ENCODE data around the gene SDF2L1.
A peak's percentile ranks its signal among the peaks of the same experiment; 100 is the strongest.
"Not testable (repeated sequence)": the region's sequence is repeated elsewhere in the genome, so short reads cannot be mapped to it uniquely, and the experiment has no call there.

SDF2L1 gene

DNA sequence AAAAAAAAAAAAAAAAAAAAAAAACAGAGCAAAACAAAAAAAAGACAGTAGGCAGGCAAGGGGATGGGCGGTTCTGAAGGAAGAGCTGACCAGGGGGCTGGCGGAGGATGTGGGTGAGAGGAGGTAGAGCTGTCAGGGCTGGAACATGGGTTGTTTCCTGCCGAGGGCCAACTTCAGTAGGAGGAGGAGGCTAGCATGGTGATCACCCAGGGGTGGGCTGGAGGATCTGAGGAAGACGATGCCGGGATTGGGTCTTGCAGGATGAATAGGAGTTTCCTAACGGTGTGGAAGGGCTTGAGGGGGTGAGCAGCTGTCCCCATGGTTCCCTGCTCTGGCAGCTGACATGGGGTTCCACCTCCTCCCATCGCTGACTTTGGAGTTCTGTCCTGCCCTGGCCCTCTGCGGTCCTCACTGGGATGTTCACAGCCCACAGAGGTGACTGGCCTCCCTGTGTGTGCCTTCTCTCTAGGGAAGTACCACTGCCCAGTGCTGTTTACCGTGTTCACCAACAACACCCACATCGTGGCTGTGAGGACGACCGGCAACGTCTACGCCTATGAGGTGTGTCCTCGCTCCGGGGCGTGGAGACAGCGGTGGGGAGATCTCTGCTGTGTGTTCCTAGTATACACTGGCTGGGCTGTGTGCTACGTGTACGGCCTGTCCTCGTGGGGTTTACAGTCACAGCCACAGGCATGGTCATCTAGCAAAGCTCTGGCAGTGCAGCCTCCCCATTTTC is 38.9 kb downstream of the SDF2L1 start:
- in situ Hi-C loops (cut with HindIII; ENCODE audit: low pct_ligation_motif_present, low pct_unique_long_range_greater_than_20kb, low sequenced_read_pairs): no loop called here
- no peak for DNase-seq

DNA sequence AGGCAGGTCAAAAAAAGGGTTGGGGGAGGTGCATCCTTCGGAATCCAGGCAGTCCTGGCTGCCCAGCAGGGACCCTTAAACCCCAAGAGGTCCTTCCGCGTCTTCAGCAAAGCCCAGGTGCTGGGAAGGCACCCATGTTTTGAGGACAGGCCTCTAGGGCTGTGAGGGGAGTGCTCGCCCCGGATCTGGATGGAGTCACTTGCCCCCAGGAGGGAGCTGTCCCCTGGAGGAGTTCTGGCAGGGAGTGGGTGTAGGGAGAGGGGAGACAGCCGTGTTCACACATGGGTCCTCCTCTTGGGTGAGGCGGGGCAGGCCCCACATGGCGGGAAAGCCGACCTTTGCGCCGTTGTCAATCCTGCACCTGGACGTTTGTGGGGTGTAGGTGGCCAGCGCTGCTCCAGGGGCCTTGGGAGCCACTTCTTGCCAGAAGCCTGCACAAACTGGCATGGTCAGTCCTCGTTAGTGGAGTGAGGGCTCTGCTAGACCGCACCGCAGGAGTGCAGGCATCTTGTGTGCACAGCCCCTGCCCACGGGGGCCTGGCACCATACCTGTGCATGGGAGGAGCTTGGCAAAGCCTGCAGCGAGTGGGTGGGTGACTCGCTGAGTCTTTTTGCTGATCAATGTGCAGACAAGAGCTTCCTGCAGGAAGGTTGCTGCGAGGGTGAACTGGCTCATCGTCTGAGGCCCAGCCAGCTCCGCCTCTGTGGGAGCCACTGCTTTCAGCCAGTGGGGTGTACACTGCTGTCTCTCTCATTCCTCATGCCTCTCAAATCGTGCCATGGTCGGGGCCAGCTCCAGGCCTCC is 39.7 kb downstream of the SDF2L1 start:
- in situ Hi-C loops (cut with HindIII; ENCODE audit: low pct_ligation_motif_present, low pct_unique_long_range_greater_than_20kb, low sequenced_read_pairs): no loop called here
- no peak for DNase-seq

DNA sequence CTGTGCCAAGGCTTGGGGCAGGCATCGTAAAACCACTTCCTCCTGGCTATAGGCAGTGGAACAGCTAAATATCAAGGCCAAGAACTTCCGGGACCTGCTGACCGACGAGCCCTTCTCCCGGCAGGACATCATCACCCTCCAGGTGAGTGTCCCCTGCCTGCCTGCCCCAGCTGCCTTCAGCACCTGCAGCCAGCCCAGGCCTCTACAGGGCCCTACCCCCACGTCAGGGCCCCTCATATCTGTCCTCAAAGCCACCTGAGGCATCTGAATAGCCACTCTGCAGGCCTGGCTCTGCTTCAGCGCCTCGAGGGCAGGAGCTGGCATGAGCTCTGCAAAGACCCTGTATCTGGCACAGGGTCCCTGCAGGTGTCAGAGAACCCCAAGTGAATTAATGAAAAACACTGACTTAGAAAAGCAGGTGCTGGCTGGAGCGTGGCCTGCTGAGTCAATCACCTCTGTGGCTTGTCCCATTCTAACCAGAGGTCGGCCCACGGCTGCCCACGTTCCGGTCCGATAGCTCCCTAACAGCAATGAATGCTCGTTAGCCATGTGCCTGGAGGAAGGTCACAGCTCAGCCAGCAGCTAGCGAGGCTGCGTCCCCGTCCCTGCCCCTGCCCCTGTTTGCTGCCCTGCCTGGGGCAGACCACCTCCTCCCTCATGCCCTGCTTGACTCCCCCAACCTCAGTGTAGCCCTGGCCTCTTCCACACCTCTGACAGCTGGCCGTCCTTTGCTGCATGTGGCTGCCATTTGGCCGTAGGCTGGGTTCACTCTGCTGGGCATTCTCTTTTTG is 40.5 kb downstream of the SDF2L1 start:
- in situ Hi-C loops (cut with HindIII; ENCODE audit: low pct_ligation_motif_present, low pct_unique_long_range_greater_than_20kb, low sequenced_read_pairs): no loop called here
- DNase-seq: peak; percentile 51

DNA sequence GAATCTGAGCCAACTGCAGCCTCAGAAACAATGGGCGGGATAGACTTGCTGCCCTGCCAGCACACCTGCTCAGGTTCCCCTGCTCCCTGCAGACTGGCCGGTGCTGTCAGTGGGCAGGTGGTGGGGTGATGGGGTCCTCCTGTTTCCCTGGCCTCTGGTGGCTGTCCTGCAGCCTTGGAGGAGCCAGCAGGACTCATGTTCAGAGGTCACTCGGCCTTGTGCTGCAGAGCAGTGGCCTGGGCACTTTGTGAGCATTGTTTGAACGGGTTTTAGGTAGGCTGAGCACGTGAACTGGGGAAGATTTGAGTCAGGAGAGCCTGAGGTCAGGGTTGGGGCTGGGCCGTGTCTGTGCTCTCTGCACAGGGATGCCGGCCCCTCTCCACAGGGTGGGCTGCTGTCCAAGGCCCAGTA is 41.3 kb downstream of the SDF2L1 start:
- DNase-seq: no peak
- in situ Hi-C loops (cut with HindIII; ENCODE audit: low pct_ligation_motif_present, low pct_unique_long_range_greater_than_20kb, low sequenced_read_pairs): no loop called here

DNA sequence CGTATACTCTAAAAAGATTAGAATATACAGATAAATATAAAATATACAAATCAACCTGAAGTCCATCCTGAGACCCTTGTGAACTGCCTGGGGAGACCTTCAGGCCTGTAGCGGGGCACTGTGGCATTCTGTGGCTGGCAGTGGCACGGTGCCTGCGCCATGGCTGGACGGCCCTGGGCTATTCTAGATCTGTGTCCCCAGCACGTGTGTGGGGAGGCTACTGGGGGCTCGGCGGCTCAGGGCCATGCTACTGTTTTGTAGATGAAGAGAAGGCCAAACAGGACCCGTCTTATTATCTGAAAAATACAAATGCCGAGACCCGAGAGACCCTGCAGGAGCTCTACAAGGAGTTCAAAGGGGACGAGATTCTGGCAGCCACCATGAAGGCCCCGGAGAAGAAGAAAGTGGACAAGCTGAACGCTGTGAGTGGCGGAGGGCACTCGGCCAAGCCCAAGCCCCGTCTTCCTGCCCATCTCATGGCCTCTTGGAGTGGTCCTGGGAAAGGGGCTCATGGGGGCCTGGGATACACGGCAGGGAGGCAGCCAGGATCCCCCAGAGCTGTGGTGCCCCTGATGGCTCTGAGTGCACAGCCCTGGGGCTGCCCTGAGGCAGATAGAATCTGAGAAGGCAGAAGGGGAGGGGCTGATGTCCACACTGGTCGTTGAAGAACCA is 42.5 kb downstream of the SDF2L1 start:
- in situ Hi-C loops (cut with HindIII; ENCODE audit: low pct_ligation_motif_present, low pct_unique_long_range_greater_than_20kb, low sequenced_read_pairs): no loop called here

DNA sequence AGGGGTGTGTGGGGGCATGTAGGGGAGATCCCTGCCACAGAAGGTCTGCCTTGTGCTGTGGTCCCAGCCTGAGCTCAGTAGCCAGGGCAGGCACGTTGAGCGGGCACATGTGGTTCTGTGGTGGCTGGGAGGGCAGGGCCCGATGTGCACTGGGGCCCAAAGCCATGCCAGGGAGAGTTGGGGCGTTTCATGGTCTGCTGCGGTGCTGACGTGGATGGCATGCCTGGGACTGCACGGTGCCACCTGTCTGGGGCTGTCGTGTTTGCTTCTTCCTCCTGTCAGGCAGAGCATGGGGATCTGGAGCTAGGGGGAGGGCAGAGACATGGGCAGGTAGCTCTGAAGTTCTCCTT is 43.0 kb downstream of the SDF2L1 start:
- in situ Hi-C loops (cut with HindIII; ENCODE audit: low pct_ligation_motif_present, low pct_unique_long_range_greater_than_20kb, low sequenced_read_pairs): no loop called here
- no peak for DNase-seq

More for the DNA sequence above, 42.5 kb downstream of the SDF2L1 start:
- DNase-seq: no peak

DNA sequence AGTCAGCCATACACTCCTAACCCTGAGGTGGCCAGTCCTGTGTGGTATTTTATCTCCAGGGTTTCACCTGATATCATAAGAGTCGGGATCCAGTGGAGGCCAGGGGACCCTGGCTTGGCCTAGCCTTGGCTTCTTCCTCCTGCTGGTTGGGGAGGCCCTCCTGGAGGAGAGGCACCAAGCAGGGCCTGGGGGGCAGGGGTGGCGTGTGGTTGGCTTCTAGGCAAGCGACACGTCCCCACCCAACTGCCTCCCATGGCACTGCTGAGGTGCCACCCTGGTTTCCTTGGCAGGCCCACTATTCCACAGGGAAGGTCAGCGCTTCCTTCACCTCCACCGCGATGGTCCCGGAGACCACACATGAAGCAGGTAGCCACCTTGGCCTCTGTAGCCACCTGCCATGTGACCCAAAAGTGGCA is 44.1 kb downstream of the SDF2L1 start:
- no peak for DNase-seq
- in situ Hi-C loops (cut with HindIII; ENCODE audit: low pct_ligation_motif_present, low pct_unique_long_range_greater_than_20kb, low sequenced_read_pairs): no loop called here

DNA sequence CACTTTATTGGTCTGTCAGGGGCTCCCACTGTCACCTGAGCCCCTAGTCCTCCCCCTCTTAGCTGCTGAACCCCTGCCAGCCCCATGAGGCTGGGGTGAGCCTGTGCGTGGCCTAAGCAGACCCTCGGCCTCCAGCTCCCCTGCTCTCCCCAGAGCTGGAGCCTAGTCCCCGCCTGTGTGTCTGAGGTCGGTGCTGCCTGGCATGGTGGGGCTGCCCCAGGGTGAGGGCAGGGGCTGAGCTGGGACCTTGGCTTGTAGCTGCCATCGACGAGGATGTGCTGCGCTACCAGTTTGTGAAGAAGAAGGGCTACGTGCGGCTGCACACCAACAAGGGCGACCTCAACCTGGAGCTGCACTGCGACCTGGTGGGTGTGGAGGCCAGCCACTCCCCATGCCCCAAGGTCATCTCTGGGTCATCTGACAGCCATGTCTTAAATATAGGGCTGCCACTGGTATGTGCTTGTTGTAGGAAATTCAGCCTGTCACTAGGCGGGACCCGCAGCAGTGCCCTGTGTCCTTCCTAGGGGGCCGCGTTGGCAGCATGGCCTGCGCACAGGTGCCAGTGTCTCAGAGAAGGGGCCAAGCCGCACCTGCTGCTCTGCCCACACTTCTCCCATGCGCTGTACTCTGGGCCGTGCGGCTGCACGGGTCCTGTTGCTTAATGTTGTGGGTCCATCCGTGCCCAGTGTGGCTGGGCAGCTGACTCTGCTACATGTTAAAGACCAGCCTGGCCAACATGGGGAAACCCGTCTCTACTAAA is 44.7 kb downstream of the SDF2L1 start:
- in situ Hi-C loops (cut with HindIII; ENCODE audit: low pct_ligation_motif_present, low pct_unique_long_range_greater_than_20kb, low sequenced_read_pairs): no loop called here
- DNase-seq: no peak

DNA sequence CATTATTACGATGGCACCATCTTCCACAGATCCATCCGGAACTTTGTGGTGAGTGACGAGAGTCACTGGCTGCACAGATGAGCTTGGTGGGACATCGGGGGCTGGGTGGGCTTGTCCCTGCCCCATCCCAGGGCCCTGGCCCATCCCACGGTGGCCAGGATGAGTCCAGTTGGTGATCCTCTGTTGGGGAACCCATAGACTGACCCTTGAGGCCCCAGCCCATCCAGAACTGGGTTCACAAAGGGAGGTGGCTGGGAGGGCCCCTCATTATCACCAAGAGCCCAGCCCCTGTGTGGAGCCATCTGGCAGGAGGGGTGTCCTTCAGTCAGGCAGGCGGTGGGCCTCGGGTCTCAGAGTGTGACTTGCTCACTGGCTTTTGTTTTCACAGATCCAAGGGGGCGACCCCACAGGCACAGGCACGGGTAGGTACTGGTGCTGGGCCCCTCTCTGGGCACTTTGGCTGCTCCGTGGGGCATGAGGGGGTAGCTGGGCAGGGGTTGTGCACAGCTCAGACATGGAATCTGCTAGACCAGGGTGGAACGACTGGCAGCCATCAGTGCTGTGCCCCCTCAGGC is 45.7 kb downstream of the SDF2L1 start:
- no peak for DNase-seq
- in situ Hi-C loops (cut with HindIII; ENCODE audit: low pct_ligation_motif_present, low pct_unique_long_range_greater_than_20kb, low sequenced_read_pairs): no loop called here

DNA sequence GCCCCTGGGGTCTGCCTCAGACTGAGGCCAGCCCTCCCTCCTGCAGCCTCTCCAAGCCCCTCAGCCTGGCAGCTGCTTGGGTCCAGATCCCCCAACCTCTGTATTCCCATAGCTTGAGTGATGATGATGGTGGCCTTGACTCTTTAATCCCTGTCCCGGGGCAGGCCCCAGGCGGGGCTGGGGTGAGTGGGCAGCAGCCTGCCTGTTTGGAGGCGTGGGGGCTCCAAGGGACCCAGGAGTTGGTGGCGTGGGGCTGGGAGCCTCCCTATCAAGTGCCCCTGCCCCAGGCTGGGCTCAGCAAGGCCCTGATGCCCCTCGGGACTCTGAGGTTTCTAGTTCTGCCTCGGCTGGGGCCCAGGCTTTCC is 46.2 kb downstream of the SDF2L1 start:
- no peak for DNase-seq
- in situ Hi-C loops (cut with HindIII; ENCODE audit: low pct_ligation_motif_present, low pct_unique_long_range_greater_than_20kb, low sequenced_read_pairs): no loop called here

DNA sequence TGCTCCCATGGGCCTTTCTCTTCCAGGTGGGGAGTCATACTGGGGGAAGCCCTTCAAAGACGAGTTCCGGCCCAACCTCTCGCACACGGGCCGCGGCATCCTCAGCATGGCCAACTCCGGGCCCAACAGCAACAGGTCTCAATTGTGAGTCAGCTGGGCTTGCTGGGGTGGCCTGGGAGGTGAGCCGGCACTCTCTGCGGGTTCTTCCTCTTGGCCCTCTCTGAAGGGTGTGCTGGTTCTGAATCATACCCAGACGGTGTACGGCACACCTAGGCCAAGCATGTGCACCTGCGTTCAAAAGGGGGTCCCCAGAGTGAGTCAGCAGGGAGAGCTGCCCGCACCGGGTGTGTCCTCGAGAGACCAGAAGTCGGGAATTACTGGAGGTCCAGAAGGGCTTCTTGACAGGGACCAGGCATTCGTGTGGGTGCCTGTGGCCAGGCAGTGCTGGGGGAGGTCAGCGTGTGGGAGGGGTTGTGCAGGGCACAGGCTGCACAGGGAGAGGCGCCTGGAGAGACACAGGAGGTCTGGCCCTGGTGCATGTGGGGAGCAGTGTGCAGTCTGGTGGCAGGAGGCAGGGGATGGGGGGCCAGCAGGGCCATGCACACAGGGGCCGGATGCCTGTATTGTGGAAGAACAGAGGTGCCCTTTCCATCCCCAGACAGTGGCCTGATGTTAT is 46.7 kb downstream of the SDF2L1 start:
- no peak for DNase-seq
- in situ Hi-C loops (cut with HindIII; ENCODE audit: low pct_ligation_motif_present, low pct_unique_long_range_greater_than_20kb, low sequenced_read_pairs): no loop called here

DNA sequence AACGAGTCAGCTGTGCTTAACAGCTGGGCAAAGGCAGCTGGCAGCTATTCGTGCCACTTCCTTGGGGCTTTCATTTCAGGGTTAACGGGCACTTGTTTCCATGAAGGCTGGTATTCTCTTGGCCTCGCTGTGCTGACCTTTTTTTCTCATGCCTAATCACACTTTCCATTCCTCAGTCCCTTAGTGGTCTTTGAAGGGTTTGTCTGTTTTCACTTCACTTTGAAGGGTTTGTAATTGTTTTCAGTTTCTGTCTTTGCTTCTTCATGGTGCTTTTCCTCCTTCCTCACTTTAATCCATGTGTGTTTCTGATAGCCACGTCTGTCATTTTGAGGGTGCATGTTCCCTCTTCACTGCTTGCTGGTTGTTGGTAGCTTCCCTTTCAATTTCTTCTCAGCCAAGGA is 48.3 kb downstream of the SDF2L1 start:
- in situ Hi-C loops (cut with HindIII; ENCODE audit: low pct_ligation_motif_present, low pct_unique_long_range_greater_than_20kb, low sequenced_read_pairs): no loop called here
- DNase-seq: no peak

DNA sequence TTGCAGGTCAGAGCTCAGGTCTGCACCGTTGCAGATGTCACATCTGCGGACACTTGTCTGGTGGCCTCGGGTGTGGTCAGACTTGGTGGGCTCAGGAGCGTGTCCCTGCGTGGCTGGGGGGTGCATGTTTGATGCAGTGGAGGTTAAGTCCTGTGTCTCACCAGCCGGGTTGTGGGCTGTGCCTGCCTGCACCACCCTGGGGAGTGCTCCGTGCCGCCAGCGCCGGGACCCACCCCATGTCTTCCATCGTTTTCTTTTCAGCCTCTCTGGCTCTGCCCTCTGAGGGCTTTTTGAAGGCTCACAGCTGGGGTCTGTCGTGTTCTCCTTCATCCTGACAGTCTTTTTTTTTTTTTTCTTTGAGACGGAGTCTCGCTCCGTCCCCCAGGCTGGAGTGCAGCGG is 49.7 kb downstream of the SDF2L1 start:
- in situ Hi-C loops (cut with HindIII; ENCODE audit: low pct_ligation_motif_present, low pct_unique_long_range_greater_than_20kb, low sequenced_read_pairs): no loop called here
- no peak for DNase-seq

DNA sequence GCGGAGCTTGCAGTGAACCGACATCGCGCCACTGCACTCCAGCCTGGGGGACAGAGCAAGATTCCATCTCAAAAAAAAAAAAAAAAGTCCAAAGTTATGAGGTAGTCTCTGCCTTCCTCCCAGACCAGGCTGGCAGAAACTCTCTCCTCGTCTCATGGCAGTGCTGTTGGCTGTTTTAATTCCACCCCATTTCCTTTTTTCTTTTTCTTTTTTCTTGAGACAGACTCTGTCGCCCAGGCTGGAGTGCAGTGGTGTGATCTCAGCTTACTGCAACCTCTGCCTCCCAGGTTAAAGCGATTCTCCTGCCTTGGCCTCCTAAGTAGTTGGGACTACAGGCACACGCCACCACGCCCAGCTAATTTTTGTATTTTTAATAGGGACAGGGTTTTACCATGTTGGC is 50.8 kb downstream of the SDF2L1 start:
- DNase-seq; in situ Hi-C loops (cut with HindIII; ENCODE audit: low pct_ligation_motif_present, low pct_unique_long_range_greater_than_20kb, low sequenced_read_pairs): not testable (repeated sequence)

DNA sequence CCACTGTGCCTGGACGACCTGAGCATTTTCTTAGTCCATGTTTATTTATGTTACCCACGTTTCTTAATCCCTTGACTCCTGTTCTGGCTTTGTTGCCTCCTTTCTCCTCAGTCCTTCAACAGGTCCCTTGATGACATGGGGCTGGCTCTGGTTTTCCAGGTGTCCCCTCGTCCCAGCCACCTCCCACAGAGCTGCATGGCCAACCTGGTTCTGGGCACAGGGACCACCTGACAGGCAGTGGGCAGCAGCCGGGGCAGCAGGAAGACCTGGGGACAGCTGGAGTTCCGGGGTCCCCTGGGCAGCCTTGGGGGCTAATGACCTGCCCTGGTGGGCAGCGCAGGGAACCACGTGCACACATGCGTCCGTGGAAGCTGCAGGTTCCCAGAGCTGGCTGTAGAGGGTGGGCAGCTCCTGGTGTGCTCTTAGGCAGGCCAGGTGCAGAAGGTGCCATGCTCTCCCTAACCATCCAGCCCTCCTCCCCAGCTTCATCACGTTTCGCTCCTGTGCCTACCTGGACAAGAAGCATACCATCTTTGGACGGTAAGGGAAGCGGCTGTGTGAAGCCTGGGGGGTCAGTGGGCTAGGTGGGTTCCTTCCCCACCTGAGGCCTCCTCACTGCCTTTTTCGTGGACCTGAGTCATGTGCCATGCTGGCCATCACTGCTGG is 51.4 kb downstream of the SDF2L1 start:
- no peak for DNase-seq
- in situ Hi-C loops (cut with HindIII; ENCODE audit: low pct_ligation_motif_present, low pct_unique_long_range_greater_than_20kb, low sequenced_read_pairs): no loop called here
